Measurements from ENCODE around the gene RPL13. TPM values are rescaled to one million over a fixed set of nuclear protein-coding genes. Genes with fewer than 3 reads are reported as not detected.

Gene RPL13
- total RNA-seq, 1 experiment from 2014 or later, result 2,157 TPM

- no peak overlapping the region for H3K4ac ChIP-seq (ENCODE audit: low read depth, low read length)
- no peak for DNase-seq
- no peak overlapping the region for H3K23ac ChIP-seq (ENCODE audit: insufficient read length, low read depth, low read length)
- no peak overlapping the region for H4K91ac ChIP-seq (ENCODE audit: insufficient read length, low read depth, low read length)
- no peak overlapping the region for H3K14ac ChIP-seq (ENCODE audit: insufficient read depth, low read length)
- H3K23me2 ChIP-seq (ENCODE audit: insufficient read length, low read depth, low read length, poor library complexity, severe bottlenecking), result peaks cover 6% of the 10 kb centered on the region
- H2BK5ac ChIP-seq (ENCODE audit: insufficient read length, low read length), result no peak overlapping the region
- Mint-ChIP-seq H3K4me1 (peaks cover 28 to 29% of the 10 kb centered on the region in 2 experiments), H3K4me3 (no peak overlapping the region), H3K9me3 (no peaks in the 10 kb centered on the region), H3K27me3 (ENCODE audit: low read depth) (peaks cover 17% of the 10 kb centered on the region), H3K27ac (no peak overlapping the region), H3K36me3 (ENCODE audit: insufficient read depth in 1 of 3, low read depth in 3 of 3) (peaks cover 8 to 28% (median 14%) of the 10 kb centered on the region in 3 experiments; a peak in 6 of 7 replicates)
- H3K27ac ChIP-seq (ENCODE audit: insufficient read length, low read depth, low read length), result no peak overlapping the region
- no peak overlapping the region for H2AFZ ChIP-seq (ENCODE audit: low read length)
- H3K9ac ChIP-seq (ENCODE audit: extremely low read depth, insufficient read length, low read length), result no peak overlapping the region
- H2AK5ac ChIP-seq (ENCODE audit: insufficient read length, low read length), result no peak overlapping the region
- no peak overlapping the region for H4K5ac ChIP-seq (ENCODE audit: insufficient read length, low read depth, low read length)
- H2BK12ac ChIP-seq (ENCODE audit: insufficient read length, low read depth, low read length), result no peak overlapping the region
- no peaks in the 10 kb centered on the region for H4K20me1 ChIP-seq (ENCODE audit: control insufficient read depth, insufficient read depth, insufficient read length)
- no peaks in the 10 kb centered on the region for H3K79me1 ChIP-seq (ENCODE audit: insufficient read depth, low read depth, low read length, poor library complexity, severe bottlenecking)
- H2BK15ac ChIP-seq (ENCODE audit: low read depth, low read length), result no peak overlapping the region
- no peaks in the 10 kb centered on the region for H3K79me2 ChIP-seq (ENCODE audit: insufficient read depth, low read length)
- WGBS (ENCODE audit: extremely low coverage, insufficient read length, low lambda C conversion rate), result no CpG with 5 or more reads among the region's 30 CpGs
- no peak overlapping the region for H3T11ph ChIP-seq (ENCODE audit: low read length)
- no peak overlapping the region for H4K8ac ChIP-seq (replicated peaks; ENCODE audit: insufficient read length, low read depth, low read length)
- H2BK120ac ChIP-seq (ENCODE audit: low read depth, low read length, poor library complexity, severe bottlenecking), result no peak overlapping the region
- no peak overlapping the region for H3K56ac ChIP-seq (ENCODE audit: insufficient read length, low read depth, low read length)
- H3K27me3 ChIP-seq (ENCODE audit: insufficient read depth, low read length), result no peaks in the 10 kb centered on the region
- TF ChIP-seq, protein P1, sequence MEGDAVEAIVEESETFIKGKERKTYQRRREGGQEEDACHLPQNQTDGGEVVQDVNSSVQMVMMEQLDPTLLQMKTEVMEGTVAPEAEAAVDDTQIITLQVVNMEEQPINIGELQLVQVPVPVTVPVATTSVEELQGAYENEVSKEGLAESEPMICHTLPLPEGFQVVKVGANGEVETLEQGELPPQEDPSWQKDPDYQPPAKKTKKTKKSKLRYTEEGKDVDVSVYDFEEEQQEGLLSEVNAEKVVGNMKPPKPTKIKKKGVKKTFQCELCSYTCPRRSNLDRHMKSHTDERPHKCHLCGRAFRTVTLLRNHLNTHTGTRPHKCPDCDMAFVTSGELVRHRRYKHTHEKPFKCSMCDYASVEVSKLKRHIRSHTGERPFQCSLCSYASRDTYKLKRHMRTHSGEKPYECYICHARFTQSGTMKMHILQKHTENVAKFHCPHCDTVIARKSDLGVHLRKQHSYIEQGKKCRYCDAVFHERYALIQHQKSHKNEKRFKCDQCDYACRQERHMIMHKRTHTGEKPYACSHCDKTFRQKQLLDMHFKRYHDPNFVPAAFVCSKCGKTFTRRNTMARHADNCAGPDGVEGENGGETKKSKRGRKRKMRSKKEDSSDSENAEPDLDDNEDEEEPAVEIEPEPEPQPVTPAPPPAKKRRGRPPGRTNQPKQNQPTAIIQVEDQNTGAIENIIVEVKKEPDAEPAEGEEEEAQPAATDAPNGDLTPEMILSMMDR (conservative IDR thresholded peaks at IDR 0.05), result no peak
- no peak overlapping the region for H2BK20ac ChIP-seq (ENCODE audit: low read depth, low read length, poor library complexity, severe bottlenecking)
- no peak overlapping the region for H3K18ac ChIP-seq (ENCODE audit: insufficient read length, low read depth, low read length)
- no peaks in the 10 kb centered on the region for H3K4me1 ChIP-seq (ENCODE audit: insufficient read depth, low read length)
- no peak overlapping the region for H3K4me2 ChIP-seq (ENCODE audit: insufficient read depth, insufficient read length, low read length)
- no peaks in the 10 kb centered on the region for H3K9me3 ChIP-seq (ENCODE audit: control insufficient read depth, low read depth, low read length)
These were observed 7.4 kb downstream of the RPL13 start for GRCh38 chr16:89567656-89568594.
